Activated gamma-delta T cell treated with Interleukin-2 at 50 U/mL for 16 hours (primary cell): ENCODE measurements around the gene AMPD2.

Experiments used
- DNase-seq: peaks from one replicate; pipeline ENCODE4 v3.0.0-alpha.2; 2020

Gene AMPD2

GRCh38 chr1:109618661-109619575 is 719 bp upstream of the AMPD2 start:
- no peak for DNase-seq

GRCh38 chr1:109620401-109620791 is 759 bp downstream of the AMPD2 start:
- DNase-seq = no peak

GRCh38 chr1:109620841-109621286 is 1.2 kb downstream of the AMPD2 start:
- DNase-seq = peak; percentile 96

DNA sequence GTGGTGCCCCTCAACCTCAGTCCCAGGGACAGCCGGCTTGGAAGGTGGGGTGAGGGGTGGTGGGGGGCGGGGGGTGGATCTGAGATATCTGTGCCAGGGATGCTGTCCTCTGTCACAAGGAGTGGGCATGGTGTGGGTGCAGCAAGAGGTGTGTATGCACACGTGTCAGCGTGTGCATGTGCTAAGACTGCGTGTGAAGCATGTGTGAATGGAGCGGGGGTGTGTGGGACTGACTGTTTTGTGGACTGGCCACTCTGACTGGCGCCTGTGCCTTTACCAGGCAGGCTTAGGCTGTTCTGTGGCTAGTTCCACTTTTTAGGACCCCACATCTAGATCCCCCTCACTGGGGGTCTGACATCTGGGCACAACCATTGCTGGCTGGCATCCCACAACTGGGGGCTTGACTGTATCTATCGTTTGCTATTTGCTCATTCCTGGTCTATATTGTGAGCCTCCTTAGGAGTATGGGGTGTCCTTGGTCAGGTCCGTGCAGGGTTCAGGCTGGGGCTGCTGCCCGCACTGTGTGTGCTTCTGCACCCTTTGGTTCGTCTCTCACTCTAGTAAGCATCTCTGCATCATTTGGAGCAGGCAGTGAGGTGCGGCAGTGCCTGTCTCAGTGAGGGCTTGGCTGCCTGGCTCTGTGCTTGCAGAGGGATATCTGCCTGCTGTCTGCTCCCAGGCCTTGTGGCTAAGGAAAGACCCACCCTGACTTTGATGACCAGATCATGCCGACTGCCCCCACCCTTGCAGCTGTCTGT is 1.9 kb downstream of the AMPD2 start:
- DNase-seq = no peak

- no peak for DNase-seq
Measured at GRCh38 chr1:109622137-109622892, 2.7 kb downstream of the AMPD2 start.

- DNase-seq = no peak
Measured at GRCh38 chr1:109622895-109623294, 3.3 kb downstream of the AMPD2 start.

- DNase-seq = no peak
Measured at GRCh38 chr1:109623601-109624161, 4.0 kb downstream of the AMPD2 start.

- DNase-seq = no peak
Measured at GRCh38 chr1:109624201-109625010, 4.8 kb downstream of the AMPD2 start.

DNA sequence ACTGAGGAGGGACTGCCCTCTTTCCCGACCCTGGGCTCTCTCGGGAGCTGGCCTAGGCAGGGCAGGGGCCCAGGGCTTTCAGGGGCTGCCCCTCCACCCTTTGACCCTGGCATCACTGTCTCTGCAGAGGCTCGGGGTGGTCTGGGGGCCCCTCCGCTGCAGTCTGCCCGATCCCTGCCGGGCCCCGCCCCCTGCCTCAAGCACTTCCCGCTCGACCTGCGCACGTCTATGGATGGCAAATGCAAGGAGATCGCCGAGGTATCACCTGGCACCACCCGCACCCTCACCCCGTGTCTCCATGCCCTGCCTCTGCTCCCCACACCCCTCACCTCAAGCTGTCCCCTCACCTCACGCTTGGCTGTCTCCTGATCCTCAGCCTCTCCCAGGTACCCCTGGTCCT is 5.5 kb downstream of the AMPD2 start:
- no peak for DNase-seq

GRCh38 chr1:109625601-109626560 is 6.2 kb downstream of the AMPD2 start:
- DNase-seq = no peak

- DNase-seq = no peak
Measured at GRCh38 chr1:109626682-109627408, 7.2 kb downstream of the AMPD2 start.

- no peak for DNase-seq
Measured at GRCh38 chr1:109627692-109628399, 8.2 kb downstream of the AMPD2 start.

DNA sequence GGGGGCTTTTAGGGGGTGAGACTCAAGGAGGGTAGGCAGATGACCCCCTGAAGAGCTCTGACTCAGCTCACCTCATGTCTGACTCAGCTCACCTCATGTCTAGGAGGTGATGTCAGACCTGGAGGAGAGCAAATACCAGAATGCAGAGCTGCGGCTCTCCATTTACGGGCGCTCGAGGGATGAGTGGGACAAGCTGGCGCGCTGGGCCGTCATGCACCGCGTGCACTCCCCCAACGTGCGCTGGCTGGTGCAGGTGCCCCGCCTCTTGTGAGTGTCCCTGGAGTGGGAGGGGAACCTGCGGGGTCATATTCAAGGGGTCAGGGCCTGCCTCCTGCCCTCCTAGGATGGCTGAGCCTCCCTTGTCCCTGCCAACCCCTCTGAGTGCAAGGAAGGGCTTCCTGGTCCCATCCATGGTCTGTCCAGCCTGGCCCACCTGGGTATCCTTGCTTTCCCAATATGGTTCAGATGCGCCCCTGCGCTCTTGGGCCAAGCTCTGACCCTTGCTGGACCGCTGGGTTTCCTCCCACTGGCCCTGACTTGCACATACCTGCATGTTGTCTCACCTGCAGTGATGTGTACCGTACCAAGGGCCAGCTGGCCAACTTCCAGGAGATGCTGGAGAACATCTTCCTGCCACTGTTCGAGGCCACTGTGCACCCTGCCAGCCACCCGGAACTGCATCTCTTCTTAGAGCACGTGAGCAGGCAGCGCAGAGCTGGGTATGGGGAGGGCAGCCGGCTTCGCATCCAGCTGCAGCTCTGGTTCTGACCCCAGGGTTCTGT is 9.1 kb downstream of the AMPD2 start:
- no peak for DNase-seq

DNA sequence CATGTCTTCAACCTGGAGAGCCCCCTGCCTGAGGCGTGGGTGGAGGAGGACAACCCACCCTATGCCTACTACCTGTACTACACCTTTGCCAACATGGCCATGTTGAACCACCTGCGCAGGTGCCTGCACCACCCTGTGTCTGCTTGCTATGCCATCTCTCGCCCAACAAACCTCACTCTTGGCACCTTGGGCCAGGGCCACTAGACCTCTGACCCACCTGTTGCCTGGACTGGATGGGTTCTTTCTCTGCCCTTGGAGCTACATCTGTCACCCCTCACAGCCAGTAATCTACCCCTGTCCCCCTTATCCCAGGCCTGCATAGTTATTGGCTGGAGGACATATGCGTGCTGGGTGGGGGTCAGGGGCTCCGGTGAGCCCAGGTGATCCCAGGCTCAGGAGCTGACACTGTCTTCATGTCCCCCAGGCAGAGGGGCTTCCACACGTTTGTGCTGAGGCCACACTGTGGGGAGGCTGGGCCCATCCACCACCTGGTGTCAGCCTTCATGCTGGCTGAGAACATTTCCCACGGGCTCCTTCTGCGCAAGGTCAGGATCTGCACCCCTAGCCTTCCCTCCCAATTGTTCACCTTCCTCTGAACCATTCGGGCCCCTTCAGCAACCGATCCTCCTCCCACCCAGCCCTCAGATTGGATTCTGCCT is 9.9 kb downstream of the AMPD2 start:
- no peak for DNase-seq

DNA sequence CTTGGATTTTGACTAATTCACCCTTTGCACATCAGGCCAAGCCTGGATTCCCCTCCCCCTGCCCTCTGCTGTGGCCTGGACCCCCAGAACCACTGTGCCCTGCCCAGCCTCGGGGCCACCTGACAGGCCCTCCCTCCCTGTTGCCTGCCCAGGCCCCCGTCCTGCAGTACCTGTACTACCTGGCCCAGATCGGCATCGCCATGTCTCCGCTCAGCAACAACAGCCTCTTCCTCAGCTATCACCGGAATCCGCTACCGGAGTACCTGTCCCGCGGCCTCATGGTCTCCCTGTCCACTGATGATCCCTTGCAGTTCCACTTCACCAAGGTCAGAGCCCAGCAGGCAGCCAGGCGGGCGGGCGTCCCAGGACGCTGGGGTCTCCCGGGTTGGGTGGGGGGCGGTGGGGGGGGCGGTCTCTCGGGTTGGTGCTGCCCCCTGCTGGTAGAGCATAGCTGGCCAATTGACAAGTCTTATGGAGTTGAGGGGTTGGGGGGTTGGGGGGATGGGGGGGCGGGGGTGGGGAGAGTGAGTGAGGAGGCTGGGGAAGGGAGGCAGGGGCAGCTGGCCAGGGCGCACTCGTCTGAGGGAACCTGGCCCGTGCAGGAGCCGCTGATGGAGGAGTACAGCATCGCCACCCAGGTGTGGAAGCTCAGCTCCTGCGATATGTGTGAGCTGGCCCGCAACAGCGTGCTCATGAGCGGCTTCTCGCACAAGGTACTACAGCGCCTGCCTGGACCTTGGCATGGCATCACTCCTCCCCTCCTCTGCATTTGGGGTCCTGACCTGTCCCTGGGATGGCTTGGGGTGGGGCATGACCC is 10.7 kb downstream of the AMPD2 start:
- DNase-seq = peak; percentile 48

- no peak for DNase-seq
Measured at GRCh38 chr1:109630898-109631512, 11.4 kb downstream of the AMPD2 start.
